ENCODE measurements around the gene PHC2. TPM values are rescaled to one million over a fixed set of nuclear protein-coding genes. Genes with fewer than 3 reads are reported as not detected.

The PHC2 gene
- total and polyA plus RNA-seq, 9 donors = 53.1 to 77.9 (median 69.4) TPM

DNA sequence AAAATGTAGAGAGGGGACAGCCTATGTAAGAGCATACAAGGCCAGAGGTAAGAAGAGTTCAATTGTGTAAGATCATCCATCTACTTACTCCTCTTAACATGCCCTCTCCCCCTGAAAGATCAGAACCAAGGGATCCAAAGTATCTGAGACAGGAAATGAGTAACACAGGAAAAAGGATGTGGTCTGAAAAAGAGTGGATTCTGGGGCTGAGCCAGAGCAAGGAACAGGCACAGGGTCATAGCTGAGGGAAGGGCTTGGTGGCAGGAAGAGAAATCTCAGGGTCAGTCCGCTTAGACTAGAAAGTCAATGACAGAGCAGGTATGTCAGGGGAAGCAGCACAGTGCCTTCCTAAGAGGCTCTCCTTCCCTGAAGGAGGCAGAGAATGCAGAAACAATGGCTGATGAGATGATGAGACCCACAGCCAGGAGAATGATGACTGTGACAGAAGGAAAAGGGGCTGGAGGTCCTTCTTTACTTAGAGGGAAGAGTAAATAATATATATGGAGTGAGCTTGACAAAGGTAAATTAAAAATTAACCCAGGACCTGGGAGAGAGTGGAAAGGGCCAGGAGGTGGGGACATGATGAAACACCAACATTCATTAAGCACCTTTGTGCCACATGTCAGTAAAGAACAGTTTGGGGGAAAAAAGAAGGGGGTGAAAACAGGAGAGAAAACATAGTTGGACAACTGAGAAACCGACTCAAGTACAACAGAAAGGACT lies 83.8 kb downstream of the PHC2 start:
- peak overlapping the region; percentile 85 for H3K27ac ChIP-seq (ENCODE audit: low read length)
- H3K4me1 ChIP-seq (ENCODE audit: control insufficient read depth, insufficient read depth, low read length) = peaks cover 53% of the 10 kb centered on the region
- H3K4me3 ChIP-seq (ENCODE audit: low read length) = peak overlapping the region; percentile 65
- peak; percentile 73 for DNase-seq
- no peaks in the 10 kb centered on the region for H3K27me3 ChIP-seq (ENCODE audit: control insufficient read depth, insufficient read depth, low read length)
- 50% methylated on average over 1 of the region's 2 CpGs for WGBS (ENCODE audit: insufficient coverage)
- H3K9me3 ChIP-seq (replicated peaks; ENCODE audit: control insufficient read depth, low read depth, low read length) = no peaks in the 10 kb centered on the region
- peaks cover 13% of the 10 kb centered on the region for H3K36me3 ChIP-seq (ENCODE audit: control insufficient read depth, insufficient read depth, low read length)

- Histone ChIP-seq H3K27me3 (ENCODE audit: control insufficient read depth, insufficient read depth, low read length) (no peaks in the 10 kb centered on the region), H3K9me3 (replicated peaks; ENCODE audit: control insufficient read depth, low read depth, low read length) (no peaks in the 10 kb centered on the region), H3K4me1 (ENCODE audit: control insufficient read depth, insufficient read depth, low read length) (peaks cover 59% of the 10 kb centered on the region), H3K4me3 (ENCODE audit: low read length) (no peak overlapping the region), H3K27ac (ENCODE audit: low read length) (peak overlapping the region; percentile 85), H3K36me3 (ENCODE audit: control insufficient read depth, insufficient read depth, low read length) (peaks cover 18% of the 10 kb centered on the region)
- DNase-seq = peak; percentile 46
- no CpG with 5 or more reads among the region's 3 CpGs for WGBS (ENCODE audit: insufficient coverage)
Measured at GRCh38 chr1:33346533-33346926, 84.4 kb downstream of the PHC2 start.

- H3K4me1 ChIP-seq (ENCODE audit: control insufficient read depth, insufficient read depth, low read length) = peaks cover 65% of the 10 kb centered on the region
- peak overlapping the region; percentile 66 for H3K27ac ChIP-seq (ENCODE audit: low read length)
- WGBS (ENCODE audit: insufficient coverage) = no CpG with 5 or more reads among the region's 2 CpGs
- H3K36me3 ChIP-seq (ENCODE audit: control insufficient read depth, insufficient read depth, low read length) = peaks cover 26% of the 10 kb centered on the region
- peak; percentile 78 for DNase-seq
- H3K27me3 ChIP-seq (ENCODE audit: control insufficient read depth, insufficient read depth, low read length) = no peaks in the 10 kb centered on the region
- no peak overlapping the region for H3K4me3 ChIP-seq (ENCODE audit: low read length)
- H3K9me3 ChIP-seq (replicated peaks; ENCODE audit: control insufficient read depth, low read depth, low read length) = no peaks in the 10 kb centered on the region
Measured at GRCh38 chr1:33344896-33345560, 85.9 kb downstream of the PHC2 start.

DNA sequence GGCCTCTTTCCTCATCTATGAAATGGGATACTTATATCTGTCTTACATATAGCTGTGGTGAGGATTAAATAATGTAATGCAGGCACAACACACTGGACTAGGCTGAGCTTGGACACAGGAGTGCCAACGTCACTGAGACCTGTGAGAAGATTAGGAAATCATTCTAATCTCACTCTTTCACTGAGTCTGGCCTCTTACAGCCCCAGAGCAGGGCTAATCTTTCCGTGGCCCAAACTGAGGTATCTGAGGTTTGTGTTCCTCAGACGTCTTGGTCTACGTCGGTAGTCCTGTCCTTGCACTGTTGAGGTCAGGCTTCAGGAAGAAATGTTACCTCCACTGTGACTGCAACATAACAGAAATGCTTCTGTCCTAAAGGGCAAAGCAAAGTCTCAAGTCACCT lies 87.4 kb downstream of the PHC2 start:
- Histone ChIP-seq H3K27ac (ENCODE audit: low read length) (peak overlapping the region; percentile 32), H3K36me3 (ENCODE audit: control insufficient read depth, insufficient read depth, low read length) (peaks cover 26% of the 10 kb centered on the region), H3K9me3 (replicated peaks; ENCODE audit: control insufficient read depth, low read depth, low read length) (no peaks in the 10 kb centered on the region), H3K4me1 (ENCODE audit: control insufficient read depth, insufficient read depth, low read length) (peaks cover 78% of the 10 kb centered on the region), H3K4me3 (ENCODE audit: low read length) (no peak overlapping the region), H3K27me3 (ENCODE audit: control insufficient read depth, insufficient read depth, low read length) (no peaks in the 10 kb centered on the region)
- DNase-seq = no peak
- 65% methylated on average over 4 of the region's 5 CpGs for WGBS (ENCODE audit: insufficient coverage)

DNA sequence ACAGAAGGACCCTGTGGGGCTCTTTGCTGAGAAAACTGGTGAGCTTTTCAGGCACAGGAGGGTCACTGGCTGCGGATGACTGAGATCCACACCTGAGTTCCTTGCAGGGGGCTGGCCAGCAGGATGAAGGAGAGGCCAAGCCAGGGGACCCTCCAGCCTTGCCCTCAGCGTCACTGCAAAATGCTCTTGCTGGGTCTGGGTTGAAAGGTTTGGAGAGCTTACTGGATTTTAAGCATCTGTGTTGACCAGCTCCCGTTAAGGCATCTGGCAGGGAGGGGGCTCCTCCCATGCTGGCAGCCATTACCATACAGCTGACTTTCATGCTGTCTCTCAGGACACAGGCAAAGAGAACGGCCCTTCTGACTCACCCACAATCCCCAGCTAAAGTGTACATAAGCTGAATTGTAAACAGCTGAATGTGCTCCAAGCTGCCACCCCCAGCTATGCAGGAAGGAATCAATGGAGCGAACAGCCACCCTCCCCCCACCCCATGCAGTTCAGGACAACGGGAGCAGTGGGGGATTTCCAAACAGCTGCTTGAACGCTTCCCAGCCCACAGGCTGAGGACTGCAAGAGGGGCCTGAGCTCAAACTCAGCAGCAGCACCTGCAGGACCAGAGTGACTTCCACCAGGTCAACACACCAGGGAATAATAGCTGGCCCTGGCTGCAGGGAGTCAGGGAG lies 88.7 kb downstream of the PHC2 start:
- H3K4me1 ChIP-seq (ENCODE audit: control insufficient read depth, insufficient read depth, low read length) = peaks cover 76% of the 10 kb centered on the region
- peak; percentile 96 for DNase-seq
- no peaks in the 10 kb centered on the region for H3K9me3 ChIP-seq (replicated peaks; ENCODE audit: control insufficient read depth, low read depth, low read length)
- H3K36me3 ChIP-seq (ENCODE audit: control insufficient read depth, insufficient read depth, low read length) = peaks cover 26% of the 10 kb centered on the region
- no peaks in the 10 kb centered on the region for H3K27me3 ChIP-seq (ENCODE audit: control insufficient read depth, insufficient read depth, low read length)
- no peak overlapping the region for H3K4me3 ChIP-seq (ENCODE audit: low read length)
- 28% methylated on average over 2 of the region's 7 CpGs for WGBS (ENCODE audit: insufficient coverage)
- peak overlapping the region; percentile 90 for H3K27ac ChIP-seq (ENCODE audit: low read length)

DNA sequence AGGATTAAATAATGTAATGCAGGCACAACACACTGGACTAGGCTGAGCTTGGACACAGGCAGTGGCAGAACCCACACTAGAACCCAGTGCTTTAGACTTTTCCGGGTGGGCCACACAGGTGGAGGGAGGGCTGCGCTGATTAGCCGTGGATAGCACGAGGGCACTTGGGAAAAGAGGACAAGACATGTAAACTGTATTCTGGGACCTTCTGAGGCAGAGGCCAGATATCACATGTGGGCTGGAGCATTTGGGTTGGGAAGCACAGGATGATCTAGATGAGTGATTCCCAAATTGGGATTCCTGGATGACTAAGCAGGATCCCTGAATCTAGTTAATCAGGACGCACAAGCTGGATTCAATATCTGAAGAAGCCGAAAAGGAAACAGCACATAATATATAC lies 89.7 kb downstream of the PHC2 start:
- WGBS (ENCODE audit: insufficient coverage) = 51% methylated on average over 4 of the region's 6 CpGs
- H3K4me3 ChIP-seq (ENCODE audit: low read length) = no peak overlapping the region

GRCh38 chr1:33339413-33339812 lies 91.5 kb downstream of the PHC2 start:
- DNase-seq = no peak
- Histone ChIP-seq H3K27me3 (ENCODE audit: control insufficient read depth, insufficient read depth, low read length) (no peaks in the 10 kb centered on the region), H3K36me3 (ENCODE audit: control insufficient read depth, insufficient read depth, low read length) (peaks cover 31% of the 10 kb centered on the region), H3K4me3 (ENCODE audit: low read length) (no peak overlapping the region), H3K4me1 (ENCODE audit: control insufficient read depth, insufficient read depth, low read length) (peaks cover 66% of the 10 kb centered on the region), H3K9me3 (replicated peaks; ENCODE audit: control insufficient read depth, low read depth, low read length) (no peaks in the 10 kb centered on the region), H3K27ac (ENCODE audit: low read length) (peak overlapping the region; percentile 66)
- 30% methylated on average over 2 of the region's 2 CpGs for WGBS (ENCODE audit: insufficient coverage)

More for the DNA sequence above, 89.7 kb downstream of the PHC2 start:
- no peaks in the 10 kb centered on the region for H3K27me3 ChIP-seq (ENCODE audit: control insufficient read depth, insufficient read depth, low read length)
- H3K9me3 ChIP-seq (replicated peaks; ENCODE audit: control insufficient read depth, low read depth, low read length) = no peaks in the 10 kb centered on the region
- DNase-seq = no peak
- H3K36me3 ChIP-seq (ENCODE audit: control insufficient read depth, insufficient read depth, low read length) = peaks cover 26% of the 10 kb centered on the region
- H3K27ac ChIP-seq (ENCODE audit: low read length) = peak overlapping the region; percentile 25
- H3K4me1 ChIP-seq (ENCODE audit: control insufficient read depth, insufficient read depth, low read length) = peaks cover 70% of the 10 kb centered on the region

GRCh38 chr1:33338440-33339211 lies 92.3 kb downstream of the PHC2 start:
- peaks cover 67% of the 10 kb centered on the region for H3K4me1 ChIP-seq (ENCODE audit: control insufficient read depth, insufficient read depth, low read length)
- peak overlapping the region; percentile 66 for H3K27ac ChIP-seq (ENCODE audit: low read length)
- H3K4me3 ChIP-seq (ENCODE audit: low read length) = no peak overlapping the region
- H3K27me3 ChIP-seq (ENCODE audit: control insufficient read depth, insufficient read depth, low read length) = no peaks in the 10 kb centered on the region
- peak; percentile 79 for DNase-seq
- 12% methylated on average over 9 of the region's 14 CpGs for WGBS (ENCODE audit: insufficient coverage)
- H3K9me3 ChIP-seq (replicated peaks; ENCODE audit: control insufficient read depth, low read depth, low read length) = no peaks in the 10 kb centered on the region
- peaks cover 34% of the 10 kb centered on the region for H3K36me3 ChIP-seq (ENCODE audit: control insufficient read depth, insufficient read depth, low read length)

GRCh38 chr1:33338048-33338439 lies 92.9 kb downstream of the PHC2 start:
- peaks cover 38% of the 10 kb centered on the region for H3K36me3 ChIP-seq (ENCODE audit: control insufficient read depth, insufficient read depth, low read length)
- H3K27ac ChIP-seq (ENCODE audit: low read length) = peak overlapping the region; percentile 66
- peak; percentile 48 for DNase-seq
- H3K27me3 ChIP-seq (ENCODE audit: control insufficient read depth, insufficient read depth, low read length) = no peaks in the 10 kb centered on the region
- H3K9me3 ChIP-seq (replicated peaks; ENCODE audit: control insufficient read depth, low read depth, low read length) = no peaks in the 10 kb centered on the region
- peaks cover 65% of the 10 kb centered on the region for H3K4me1 ChIP-seq (ENCODE audit: control insufficient read depth, insufficient read depth, low read length)
- H3K4me3 ChIP-seq (ENCODE audit: low read length) = no peak overlapping the region
- WGBS (ENCODE audit: insufficient coverage) = no CpG with 5 or more reads among the region's 1 CpG
